Measurements from ENCODE around the gene LSAMP. TPM values are rescaled to one million over a fixed set of nuclear protein-coding genes. Genes with fewer than 3 reads are reported as not detected.

The LSAMP gene
- total and polyA plus RNA-seq, 9 of the 15 experiments (the other 6 are each of a cell fraction or from before 2014, with no cell fraction given) = 0.09 to 0.11 TPM; not detected in 7

DNA sequence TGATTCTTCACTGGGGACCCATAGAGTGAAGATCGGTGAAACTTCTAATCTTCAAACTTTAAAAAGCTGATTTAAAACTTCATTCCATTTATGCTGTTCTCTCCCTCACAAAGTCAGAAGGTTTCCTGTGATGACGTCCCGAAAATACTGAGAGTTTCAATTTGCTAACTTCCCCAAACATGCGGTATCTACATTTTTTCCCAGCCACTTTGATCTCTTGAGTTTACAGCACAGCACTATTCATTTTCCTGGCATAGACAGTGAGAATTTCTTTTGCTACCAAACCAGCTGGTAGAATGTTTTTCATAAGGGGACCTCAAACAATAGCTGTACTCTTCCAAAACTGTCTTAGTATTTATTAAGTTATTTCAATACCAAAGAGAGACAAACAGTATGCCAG is 156.8 kb downstream of the LSAMP start:
- Histone ChIP-seq H3K9ac (ENCODE audit: insufficient read depth in 1 of 2, low read depth in 2 of 2, low read length in 2 of 2) (no peak overlapping the region), H2AFZ (ENCODE audit: low read depth, low read length) (no peak overlapping the region), H3K4me2 (ENCODE audit: insufficient read depth, low read length) (no peak overlapping the region), H3K27ac (ENCODE audit: extremely low read depth, low read depth, low read length) (no peak overlapping the region), H3K79me2 (ENCODE audit: control insufficient read depth, insufficient read depth, low read length) (no peaks in the 10 kb centered on the region), H3K9me1 (ENCODE audit: control insufficient read depth, insufficient read depth, low read length) (no peaks in the 10 kb centered on the region), H4K20me1 (replicated peaks; ENCODE audit: control insufficient read depth, insufficient read depth, low read length) (no peaks in the 10 kb centered on the region), H3K27me3 (ENCODE audit: control insufficient read depth in 2 of 2, insufficient read depth in 2 of 2, low read length in 2 of 2) (no peaks in the 10 kb centered on the region), H3K36me3 (ENCODE audit: control insufficient read depth, insufficient read depth, low read length) (no peaks in the 10 kb centered on the region), H3K9me3 (replicated peaks; ENCODE audit: control insufficient read depth, insufficient read depth, low read depth, low read length) (no peaks in the 10 kb centered on the region), H3K4me1 (replicated peaks in 1 of 2; ENCODE audit: control insufficient read depth in 2 of 2, insufficient read depth in 2 of 2, low read length in 2 of 2) (no peaks in the 10 kb centered on the region), H3K4me3 (no peak overlapping the region)
- no TSS peak for BruUV-seq (replicated peaks)
- intact Hi-C loops (cut with micrococcal nuclease) = no loop called here
- CTCF ChIA-PET (ENCODE audit: low intra/inter-chr PET ratio) = no interaction called here
- no peak for ATAC-seq
- DNase-seq (ENCODE audit: extremely low read depth in 1 of 4, low spot score in 3 of 4) = no peak
- WGBS (ENCODE audit: insufficient coverage, low coverage, missing lambda C conversion rate) = 0% methylated on average over 4 of the region's 4 CpGs
- in situ Hi-C loops (cut with MboI) = no loop called here
- no peak for FAIRE-seq
- TF ChIP-seq RFX1 (IDR thresholded peaks at IDR 0.05) (no peak), STAT5A (IDR thresholded peaks at IDR 0.05; ENCODE audit: borderline replicate concordance, low read length) (no peak), DACH1 (IDR thresholded peaks at IDR 0.05; ENCODE audit: partially characterized antibody) (no peak), SPI1 (IDR thresholded peaks at IDR 0.05; ENCODE audit: borderline replicate concordance, low read depth, low read length) (no peak)
- TF ChIP-seq, protein P1, sequence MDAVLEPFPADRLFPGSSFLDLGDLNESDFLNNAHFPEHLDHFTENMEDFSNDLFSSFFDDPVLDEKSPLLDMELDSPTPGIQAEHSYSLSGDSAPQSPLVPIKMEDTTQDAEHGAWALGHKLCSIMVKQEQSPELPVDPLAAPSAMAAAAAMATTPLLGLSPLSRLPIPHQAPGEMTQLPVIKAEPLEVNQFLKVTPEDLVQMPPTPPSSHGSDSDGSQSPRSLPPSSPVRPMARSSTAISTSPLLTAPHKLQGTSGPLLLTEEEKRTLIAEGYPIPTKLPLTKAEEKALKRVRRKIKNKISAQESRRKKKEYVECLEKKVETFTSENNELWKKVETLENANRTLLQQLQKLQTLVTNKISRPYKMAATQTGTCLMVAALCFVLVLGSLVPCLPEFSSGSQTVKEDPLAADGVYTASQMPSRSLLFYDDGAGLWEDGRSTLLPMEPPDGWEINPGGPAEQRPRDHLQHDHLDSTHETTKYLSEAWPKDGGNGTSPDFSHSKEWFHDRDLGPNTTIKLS (IDR thresholded peaks at IDR 0.05; ENCODE audit: borderline replicate concordance, low read depth) = no peak
- TF ChIP-seq, protein P2, sequence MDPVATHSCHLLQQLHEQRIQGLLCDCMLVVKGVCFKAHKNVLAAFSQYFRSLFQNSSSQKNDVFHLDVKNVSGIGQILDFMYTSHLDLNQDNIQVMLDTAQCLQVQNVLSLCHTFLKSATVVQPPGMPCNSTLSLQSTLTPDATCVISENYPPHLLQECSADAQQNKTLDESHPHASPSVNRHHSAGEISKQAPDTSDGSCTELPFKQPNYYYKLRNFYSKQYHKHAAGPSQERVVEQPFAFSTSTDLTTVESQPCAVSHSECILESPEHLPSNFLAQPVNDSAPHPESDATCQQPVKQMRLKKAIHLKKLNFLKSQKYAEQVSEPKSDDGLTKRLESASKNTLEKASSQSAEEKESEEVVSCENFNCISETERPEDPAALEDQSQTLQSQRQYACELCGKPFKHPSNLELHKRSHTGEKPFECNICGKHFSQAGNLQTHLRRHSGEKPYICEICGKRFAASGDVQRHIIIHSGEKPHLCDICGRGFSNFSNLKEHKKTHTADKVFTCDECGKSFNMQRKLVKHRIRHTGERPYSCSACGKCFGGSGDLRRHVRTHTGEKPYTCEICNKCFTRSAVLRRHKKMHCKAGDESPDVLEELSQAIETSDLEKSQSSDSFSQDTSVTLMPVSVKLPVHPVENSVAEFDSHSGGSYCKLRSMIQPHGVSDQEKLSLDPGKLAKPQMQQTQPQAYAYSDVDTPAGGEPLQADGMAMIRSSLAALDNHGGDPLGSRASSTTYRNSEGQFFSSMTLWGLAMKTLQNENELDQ (CRISPR knock-in tag; IDR thresholded peaks at IDR 0.05; ENCODE audit: borderline replicate concordance) = no peak
- TF ChIP-seq, protein P3, sequence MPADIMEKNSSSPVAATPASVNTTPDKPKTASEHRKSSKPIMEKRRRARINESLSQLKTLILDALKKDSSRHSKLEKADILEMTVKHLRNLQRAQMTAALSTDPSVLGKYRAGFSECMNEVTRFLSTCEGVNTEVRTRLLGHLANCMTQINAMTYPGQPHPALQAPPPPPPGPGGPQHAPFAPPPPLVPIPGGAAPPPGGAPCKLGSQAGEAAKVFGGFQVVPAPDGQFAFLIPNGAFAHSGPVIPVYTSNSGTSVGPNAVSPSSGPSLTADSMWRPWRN (IDR thresholded peaks at IDR 0.05; ENCODE audit: low read depth) = no peak
- TF ChIP-seq, protein P4, sequence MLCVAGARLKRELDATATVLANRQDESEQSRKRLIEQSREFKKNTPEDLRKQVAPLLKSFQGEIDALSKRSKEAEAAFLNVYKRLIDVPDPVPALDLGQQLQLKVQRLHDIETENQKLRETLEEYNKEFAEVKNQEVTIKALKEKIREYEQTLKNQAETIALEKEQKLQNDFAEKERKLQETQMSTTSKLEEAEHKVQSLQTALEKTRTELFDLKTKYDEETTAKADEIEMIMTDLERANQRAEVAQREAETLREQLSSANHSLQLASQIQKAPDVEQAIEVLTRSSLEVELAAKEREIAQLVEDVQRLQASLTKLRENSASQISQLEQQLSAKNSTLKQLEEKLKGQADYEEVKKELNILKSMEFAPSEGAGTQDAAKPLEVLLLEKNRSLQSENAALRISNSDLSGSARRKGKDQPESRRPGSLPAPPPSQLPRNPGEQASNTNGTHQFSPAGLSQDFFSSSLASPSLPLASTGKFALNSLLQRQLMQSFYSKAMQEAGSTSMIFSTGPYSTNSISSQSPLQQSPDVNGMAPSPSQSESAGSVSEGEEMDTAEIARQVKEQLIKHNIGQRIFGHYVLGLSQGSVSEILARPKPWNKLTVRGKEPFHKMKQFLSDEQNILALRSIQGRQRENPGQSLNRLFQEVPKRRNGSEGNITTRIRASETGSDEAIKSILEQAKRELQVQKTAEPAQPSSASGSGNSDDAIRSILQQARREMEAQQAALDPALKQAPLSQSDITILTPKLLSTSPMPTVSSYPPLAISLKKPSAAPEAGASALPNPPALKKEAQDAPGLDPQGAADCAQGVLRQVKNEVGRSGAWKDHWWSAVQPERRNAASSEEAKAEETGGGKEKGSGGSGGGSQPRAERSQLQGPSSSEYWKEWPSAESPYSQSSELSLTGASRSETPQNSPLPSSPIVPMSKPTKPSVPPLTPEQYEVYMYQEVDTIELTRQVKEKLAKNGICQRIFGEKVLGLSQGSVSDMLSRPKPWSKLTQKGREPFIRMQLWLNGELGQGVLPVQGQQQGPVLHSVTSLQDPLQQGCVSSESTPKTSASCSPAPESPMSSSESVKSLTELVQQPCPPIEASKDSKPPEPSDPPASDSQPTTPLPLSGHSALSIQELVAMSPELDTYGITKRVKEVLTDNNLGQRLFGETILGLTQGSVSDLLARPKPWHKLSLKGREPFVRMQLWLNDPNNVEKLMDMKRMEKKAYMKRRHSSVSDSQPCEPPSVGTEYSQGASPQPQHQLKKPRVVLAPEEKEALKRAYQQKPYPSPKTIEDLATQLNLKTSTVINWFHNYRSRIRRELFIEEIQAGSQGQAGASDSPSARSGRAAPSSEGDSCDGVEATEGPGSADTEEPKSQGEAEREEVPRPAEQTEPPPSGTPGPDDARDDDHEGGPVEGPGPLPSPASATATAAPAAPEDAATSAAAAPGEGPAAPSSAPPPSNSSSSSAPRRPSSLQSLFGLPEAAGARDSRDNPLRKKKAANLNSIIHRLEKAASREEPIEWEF (CRISPR knock-in tag; IDR thresholded peaks at IDR 0.05) = no peak
- POLR2A ChIA-PET = no interaction called here
